Measurements from ENCODE around the gene CEP70. TPM values are rescaled to one million over a fixed set of nuclear protein-coding genes. Genes with fewer than 3 reads are reported as not detected.
"Not testable (repeated sequence)": the region's sequence is repeated elsewhere in the genome, so short reads cannot be mapped to it uniquely, and the experiment has no call there.

The CEP70 gene
- total RNA-seq, 4 donors from 2014 or later: 19.7 to 24.6 (median 21.5) TPM

DNA sequence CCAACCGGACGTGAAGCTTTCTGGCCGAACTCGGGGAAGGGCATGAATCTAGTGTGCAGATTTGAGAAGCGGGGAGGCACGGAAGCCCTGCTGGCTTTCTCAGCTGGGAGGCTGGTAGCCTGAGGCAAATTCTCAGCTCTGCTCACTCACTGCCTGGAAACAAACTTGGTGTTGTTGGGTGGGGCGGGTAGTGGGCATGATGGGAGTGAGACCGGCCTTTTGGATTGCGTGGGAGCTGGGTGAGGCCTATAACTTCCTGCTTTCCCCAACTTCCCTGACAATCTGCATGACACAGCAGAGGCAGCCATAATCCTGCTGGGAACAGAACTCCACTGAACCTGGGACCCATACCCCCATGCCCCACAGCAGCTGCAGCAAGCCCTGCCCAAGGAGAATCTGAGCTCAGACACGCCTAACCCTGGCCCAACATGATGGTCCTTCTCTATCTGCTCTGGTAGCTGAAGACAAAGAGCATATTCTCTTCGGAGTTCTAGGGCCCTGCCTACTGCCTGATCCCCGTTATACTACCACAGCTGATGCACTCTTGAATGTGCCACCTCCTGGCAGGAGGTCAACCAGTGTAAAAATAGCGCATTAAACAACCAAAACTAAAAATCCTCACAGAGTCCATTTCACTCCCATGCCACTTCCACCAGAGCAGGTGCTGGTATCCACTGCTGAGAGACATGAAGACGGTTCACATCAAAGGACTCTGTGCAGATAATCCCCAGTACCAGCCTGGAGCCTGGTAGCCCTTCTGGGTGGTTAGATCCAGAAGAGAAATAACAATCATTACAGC is 44.7 kb downstream of the CEP70 start:
- no peak overlapping the region for H3K27ac ChIP-seq
- H3K27me3 ChIP-seq: no peaks in the 10 kb centered on the region
- H3K4me3 ChIP-seq: no peak overlapping the region
- H3K36me3 ChIP-seq: peaks cover 0 to 79% (median 16%) of the 10 kb centered on the region in 3 donors
- no peak for TF ChIP-seq POLR2A (IDR thresholded peaks at IDR 0.05)
- TF ChIP-seq EP300 (IDR thresholded peaks at IDR 0.05): no peak
- TF ChIP-seq, protein P1, sequence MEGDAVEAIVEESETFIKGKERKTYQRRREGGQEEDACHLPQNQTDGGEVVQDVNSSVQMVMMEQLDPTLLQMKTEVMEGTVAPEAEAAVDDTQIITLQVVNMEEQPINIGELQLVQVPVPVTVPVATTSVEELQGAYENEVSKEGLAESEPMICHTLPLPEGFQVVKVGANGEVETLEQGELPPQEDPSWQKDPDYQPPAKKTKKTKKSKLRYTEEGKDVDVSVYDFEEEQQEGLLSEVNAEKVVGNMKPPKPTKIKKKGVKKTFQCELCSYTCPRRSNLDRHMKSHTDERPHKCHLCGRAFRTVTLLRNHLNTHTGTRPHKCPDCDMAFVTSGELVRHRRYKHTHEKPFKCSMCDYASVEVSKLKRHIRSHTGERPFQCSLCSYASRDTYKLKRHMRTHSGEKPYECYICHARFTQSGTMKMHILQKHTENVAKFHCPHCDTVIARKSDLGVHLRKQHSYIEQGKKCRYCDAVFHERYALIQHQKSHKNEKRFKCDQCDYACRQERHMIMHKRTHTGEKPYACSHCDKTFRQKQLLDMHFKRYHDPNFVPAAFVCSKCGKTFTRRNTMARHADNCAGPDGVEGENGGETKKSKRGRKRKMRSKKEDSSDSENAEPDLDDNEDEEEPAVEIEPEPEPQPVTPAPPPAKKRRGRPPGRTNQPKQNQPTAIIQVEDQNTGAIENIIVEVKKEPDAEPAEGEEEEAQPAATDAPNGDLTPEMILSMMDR (IDR thresholded peaks at IDR 0.05): no peak
- peaks cover 0 to 73% (median 14%) of the 10 kb centered on the region in 4 donors for H3K9me3 ChIP-seq
- H3K4me1 ChIP-seq: no peaks in the 10 kb centered on the region
- no peak for DNase-seq (ENCODE audit: low spot score in 2 of 2)
- 93 to 94% methylated on average over 14 of the region's 14 CpGs for WGBS, 2 donors

DNA sequence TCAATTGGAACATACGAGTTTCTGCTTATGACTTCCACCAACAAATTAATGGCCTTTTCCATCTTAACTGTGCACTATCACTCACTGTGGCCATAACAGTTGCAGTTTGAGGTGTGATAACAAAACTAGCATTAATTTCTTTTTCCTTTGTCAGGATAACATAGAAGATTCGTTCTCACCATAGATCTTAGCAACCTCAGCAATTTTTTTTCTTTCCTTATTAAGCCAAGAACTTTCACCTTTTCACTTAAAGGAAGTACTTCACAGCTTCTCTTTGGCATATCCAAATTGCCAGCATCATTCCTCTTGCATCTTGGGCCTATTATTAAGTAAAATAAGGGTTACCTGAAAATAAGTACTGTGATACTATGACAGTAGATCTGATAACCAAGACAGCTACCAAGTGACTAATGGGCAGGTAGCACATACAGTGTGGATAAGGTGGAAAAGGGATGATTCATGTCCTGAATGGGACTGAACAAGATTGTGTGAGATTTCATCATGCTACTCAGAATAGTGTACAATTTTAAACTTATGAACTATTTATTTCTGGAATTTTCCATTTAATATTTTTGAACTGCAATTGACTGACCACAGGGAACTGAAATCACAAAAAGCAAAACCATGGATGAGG is 46.6 kb downstream of the CEP70 start:
- 98 to 100% methylated on average over 2 of the region's 2 CpGs for WGBS, 2 donors
- no peak overlapping the region for H3K4me3 ChIP-seq
- H3K27ac ChIP-seq: no peak overlapping the region
- no peaks in the 10 kb centered on the region for H3K4me1 ChIP-seq
- TF ChIP-seq EP300 (IDR thresholded peaks at IDR 0.05) (no peak), POLR2A (IDR thresholded peaks at IDR 0.05) (no peak)
- TF ChIP-seq, protein P1 (IDR thresholded peaks at IDR 0.05): no peak
- H3K9me3 ChIP-seq: peaks cover 0 to 82% (median 15%) of the 10 kb centered on the region in 4 donors
- no peak for DNase-seq (ENCODE audit: low spot score in 2 of 2)
- H3K27me3 ChIP-seq: no peaks in the 10 kb centered on the region
- H3K36me3 ChIP-seq: peaks cover 0 to 89% (median 16%) of the 10 kb centered on the region in 3 donors

- H3K4me1 ChIP-seq: no peaks in the 10 kb centered on the region
- H3K27ac ChIP-seq: no peak overlapping the region
- H3K36me3 ChIP-seq: peaks cover 0 to 98% (median 19%) of the 10 kb centered on the region in 3 donors
- TF ChIP-seq EP300 (IDR thresholded peaks at IDR 0.05) (no peak), POLR2A (IDR thresholded peaks at IDR 0.05) (no peak)
- TF ChIP-seq, protein P1 (IDR thresholded peaks at IDR 0.05): no peak
- no peaks in the 10 kb centered on the region for H3K27me3 ChIP-seq
- DNase-seq (ENCODE audit: low spot score in 2 of 2): no peak
- H3K4me3 ChIP-seq: no peak overlapping the region
- 100% methylated on average over 1 of the region's 1 CpG for WGBS, 2 donors
- peaks cover 0 to 95% (median 25%) of the 10 kb centered on the region in 4 donors for H3K9me3 ChIP-seq
Observed at GRCh38 chr3:138544546-138544945, 49.5 kb downstream of the CEP70 start.

DNA sequence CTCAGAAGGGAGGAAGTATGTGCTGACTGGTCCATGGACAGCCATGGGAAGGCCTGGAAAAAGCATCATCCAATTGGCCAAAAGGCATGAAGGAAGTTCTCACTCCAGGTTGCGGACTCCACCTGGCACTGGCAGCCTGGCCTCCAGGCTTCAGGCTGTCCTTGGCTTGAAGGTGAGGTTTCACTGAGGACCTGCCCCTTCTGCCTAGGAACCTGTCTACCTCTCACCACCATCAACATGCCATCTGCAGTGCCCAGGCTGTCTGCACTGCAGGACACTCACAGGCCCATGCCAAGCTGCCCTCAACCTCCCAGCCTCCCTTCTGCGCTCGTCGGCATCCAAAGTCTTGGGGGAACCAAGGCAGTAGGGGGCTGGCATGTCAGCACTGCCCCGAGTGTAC is 51.1 kb downstream of the CEP70 start:
- 98 to 100% methylated on average over 5 of the region's 5 CpGs for WGBS, 2 donors
- Histone ChIP-seq H3K27me3 (no peaks in the 10 kb centered on the region), H3K27ac (no peak overlapping the region), H3K4me1 (no peaks in the 10 kb centered on the region), H3K9me3 (peaks cover 0 to 91% (median 24%) of the 10 kb centered on the region in 4 donors), H3K36me3 (peaks cover 0 to 98% (median 4%) of the 10 kb centered on the region in 3 donors), H3K4me3 (no peak overlapping the region)
- DNase-seq (ENCODE audit: low spot score in 2 of 2): no peak
- TF ChIP-seq POLR2A (IDR thresholded peaks at IDR 0.05): no peak
- TF ChIP-seq, protein P1 (IDR thresholded peaks at IDR 0.05): no peak

DNA sequence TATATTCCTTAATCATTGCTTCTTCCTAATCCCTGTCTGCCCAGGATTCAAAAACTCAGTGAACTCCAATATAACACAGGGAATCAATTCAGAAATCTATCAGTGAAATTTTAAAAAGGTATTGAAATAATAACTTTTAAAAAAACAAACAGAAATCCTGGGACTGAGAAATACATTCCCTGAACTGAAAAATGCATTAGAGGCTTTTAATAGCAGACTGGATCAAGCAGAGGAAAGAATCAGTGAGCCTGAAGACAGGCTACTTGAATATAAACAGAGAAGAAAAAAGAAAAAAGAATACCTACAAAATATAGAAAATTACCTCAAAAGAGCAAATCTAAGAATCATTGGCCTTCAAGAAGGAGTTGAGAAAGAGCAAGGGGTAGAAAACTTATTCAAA is 54.7 kb downstream of the CEP70 start:
- H3K27ac ChIP-seq: no peak overlapping the region

DNA sequence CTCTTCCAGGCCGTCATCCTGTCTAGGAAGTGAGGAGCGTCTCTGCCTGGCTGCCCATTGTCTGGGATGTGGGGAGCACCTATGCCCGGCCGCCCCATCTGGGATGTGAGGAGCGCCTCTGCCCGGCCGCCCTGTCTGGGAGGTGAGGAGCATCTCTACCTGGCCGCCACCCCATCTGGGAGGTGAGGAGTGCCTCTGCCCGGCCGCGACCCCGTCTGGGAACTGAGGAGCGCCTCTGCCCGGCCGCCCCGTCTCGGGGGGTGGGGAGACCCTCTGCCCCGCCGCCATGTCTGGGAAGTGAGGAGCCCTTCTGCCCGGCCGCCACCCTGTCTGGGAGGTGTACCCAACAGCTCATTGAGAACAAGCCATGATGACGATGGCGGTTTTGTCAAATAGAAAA is 72.6 kb downstream of the CEP70 start:
- not testable (repeated sequence) for H3K4me3 ChIP-seq; H3K4me1 ChIP-seq; H3K27me3 ChIP-seq; DNase-seq (ENCODE audit: low spot score in 2 of 2); H3K27ac ChIP-seq
- H3K36me3 ChIP-seq: peaks cover 0 to 65% (median 10%) of the 10 kb centered on the region in 3 donors
- H3K9me3 ChIP-seq: peaks cover 0 to 22% (median 6%) of the 10 kb centered on the region in 4 donors
- 95 to 98% methylated on average over 16 to 21 of the region's 23 CpGs for WGBS, 2 donors

More for the DNA sequence above, 54.7 kb downstream of the CEP70 start:
- Histone ChIP-seq H3K4me1 (no peaks in the 10 kb centered on the region), H3K9me3 (peaks cover 0 to 58% (median 13%) of the 10 kb centered on the region in 4 donors), H3K4me3 (no peak overlapping the region), H3K36me3 (peaks cover 0 to 81% (median 4%) of the 10 kb centered on the region in 3 donors), H3K27me3 (no peaks in the 10 kb centered on the region)
- DNase-seq (ENCODE audit: low spot score in 2 of 2): no peak
- TF ChIP-seq, protein P1 (IDR thresholded peaks at IDR 0.05): no peak
- TF ChIP-seq POLR2A (IDR thresholded peaks at IDR 0.05): no peak
- no peak for TF ChIP-seq EP300 (IDR thresholded peaks at IDR 0.05)
